Gastroesophageal sphincter (tissue), 4 donors: ENCODE data around the gene BAIAP2. TPM values are rescaled to one million over a fixed set of nuclear protein-coding genes. Genes with fewer than 3 reads are reported as not detected.

Experiments
- ATAC-seq: fragments of 150-250 bp; one replicate; pipeline ENCODE4 v1.9.1; 2016; ENCODE audit warnings: mild to moderate bottlenecking, moderate library complexity
- H3K27ac ChIP-seq, 4 donors: fragments of 200-600 bp; sonication (generic) in 3 of 4; 1 replicate in 3 of 4; 2 replicates in 1 of 4; pipeline ENCODE4 v1.5.1; 2016 to 2019
- H3K27me3 ChIP-seq: fragments of 200-600 bp; sonication (generic); one replicate; pipeline ENCODE4 v1.5.1; 2019
- H3K36me3 ChIP-seq, 2 donors: fragments of 200-600 bp; sonication (generic); one replicate each; pipeline ENCODE4 v1.5.1; 2019; ENCODE audit warnings: control low read depth in 1 of 2
- H3K4me1 ChIP-seq, 3 donors: fragments of 200-600 bp; sonication (generic); 1 replicate in 2 of 3; 2 replicates in 1 of 3; pipeline ENCODE4 v1.5.1; 2016 to 2019; ENCODE audit warnings: control low read depth in 2 of 3
- H3K4me3 ChIP-seq, 2 donors: fragments of 200-600 bp; sonication (generic); one replicate each; pipeline ENCODE4 v1.5.1; 2019; ENCODE audit warnings: mild to moderate bottlenecking in 1 of 2, moderate library complexity in 1 of 2
- H3K9me3 ChIP-seq, 3 donors: fragments of 200-600 bp; sonication (generic); one replicate each; pipeline ENCODE4 v1.5.1; 2017 to 2019; ENCODE audit warnings: control low read depth in 2 of 3
- EP300 ChIP-seq: sonication (generic); formaldehyde crosslinking; IDR thresholded peaks from one replicate; pipeline ENCODE4 v1.6.1; 2017; ENCODE audit warnings: antibody characterized with exemption, mild to moderate bottlenecking
- POLR2A ChIP-seq, 2 donors: fragments of 450-650 bp; IDR thresholded peaks; one replicate each; pipeline ENCODE4 v1.6.1; 2017; ENCODE audit warnings: antibody characterized with exemption in 2 of 2, mild to moderate bottlenecking in 2 of 2, moderate library complexity in 1 of 2
- POLR2AphosphoS5 ChIP-seq: sonication (generic); formaldehyde crosslinking; IDR thresholded peaks from one replicate; pipeline ENCODE4 v1.6.1; 2017; ENCODE audit warnings: antibody characterized with exemption
- WGBS, 2 donors: methylation state at CpG; one replicate each; pipeline ENCODE4 v1.1.5; 2018; ENCODE audit warnings: low coverage in 1 of 2; 5-methylcytosine and 5-hydroxymethylcytosine counted together
- total RNA-seq, 4 donors: library from RNA; depleted of rRNA; stranded (reverse); fragments of >200 nt; gene quantifications; one replicate each; pipeline ENCODE4 v1.1.0, GENCODE V29; 2016
- TF ChIP-seq, protein P1 (sequence below), 4 experiments: fragments of 200-600 bp in 2 of 4; fragments of 450-650 bp in 2 of 4; sonication (generic) in 1 of 4; IDR thresholded peaks; one replicate each; pipeline ENCODE4 v1.5.1; 2017 to 2019; ENCODE audit warnings: antibody characterized with exemption in 4 of 4, mild to moderate bottlenecking in 2 of 4, moderate library complexity in 2 of 4

The BAIAP2 gene
- total RNA-seq, 4 donors from 2014 or later, result 32.7 to 54.9 (median 40.6) TPM

DNA sequence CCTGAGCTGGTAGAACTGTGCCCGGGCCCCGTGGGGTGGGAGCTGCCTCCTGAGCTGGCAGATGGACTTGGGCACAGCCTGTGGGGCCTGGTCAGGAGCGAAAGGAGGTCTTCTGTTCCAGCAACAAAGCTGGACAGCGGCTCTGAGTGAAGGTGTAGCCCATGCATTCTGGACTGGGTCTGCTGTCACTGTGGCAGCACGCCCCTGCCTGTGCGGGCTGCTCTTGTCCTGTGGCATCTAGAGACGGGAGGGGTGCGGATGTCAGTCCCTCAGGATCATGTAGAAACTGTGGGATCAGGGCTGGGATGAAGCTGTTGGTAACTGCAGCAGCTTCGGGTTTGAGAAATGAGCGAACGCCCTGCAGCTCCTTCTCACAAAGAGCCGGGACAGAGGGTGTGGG is 19.4 kb downstream of the BAIAP2 start:
- H3K4me3 ChIP-seq, result no peak overlapping the region
- H3K27ac ChIP-seq, result no peak overlapping the region
- no peaks in the 10 kb centered on the region for H3K9me3 ChIP-seq
- 100% methylated on average over 2 of the region's 12 CpGs; no CpG with 5 or more reads in 1 of the 2 donors for WGBS, 2 donors
- peaks cover 0 to 76% (median 16%) of the 10 kb centered on the region in 3 donors for H3K4me1 ChIP-seq
- no peak for ATAC-seq
- no peaks in the 10 kb centered on the region for H3K27me3 ChIP-seq
- TF ChIP-seq POLR2A (IDR thresholded peaks at IDR 0.05) (no peak), EP300 (no peak), POLR2AphosphoS5 (no peak)
- TF ChIP-seq, protein P1, sequence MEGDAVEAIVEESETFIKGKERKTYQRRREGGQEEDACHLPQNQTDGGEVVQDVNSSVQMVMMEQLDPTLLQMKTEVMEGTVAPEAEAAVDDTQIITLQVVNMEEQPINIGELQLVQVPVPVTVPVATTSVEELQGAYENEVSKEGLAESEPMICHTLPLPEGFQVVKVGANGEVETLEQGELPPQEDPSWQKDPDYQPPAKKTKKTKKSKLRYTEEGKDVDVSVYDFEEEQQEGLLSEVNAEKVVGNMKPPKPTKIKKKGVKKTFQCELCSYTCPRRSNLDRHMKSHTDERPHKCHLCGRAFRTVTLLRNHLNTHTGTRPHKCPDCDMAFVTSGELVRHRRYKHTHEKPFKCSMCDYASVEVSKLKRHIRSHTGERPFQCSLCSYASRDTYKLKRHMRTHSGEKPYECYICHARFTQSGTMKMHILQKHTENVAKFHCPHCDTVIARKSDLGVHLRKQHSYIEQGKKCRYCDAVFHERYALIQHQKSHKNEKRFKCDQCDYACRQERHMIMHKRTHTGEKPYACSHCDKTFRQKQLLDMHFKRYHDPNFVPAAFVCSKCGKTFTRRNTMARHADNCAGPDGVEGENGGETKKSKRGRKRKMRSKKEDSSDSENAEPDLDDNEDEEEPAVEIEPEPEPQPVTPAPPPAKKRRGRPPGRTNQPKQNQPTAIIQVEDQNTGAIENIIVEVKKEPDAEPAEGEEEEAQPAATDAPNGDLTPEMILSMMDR (IDR thresholded peaks at IDR 0.05), result no peak
- H3K36me3 ChIP-seq, result peaks cover 0 to 39% of the 10 kb centered on the region in 2 donors

DNA sequence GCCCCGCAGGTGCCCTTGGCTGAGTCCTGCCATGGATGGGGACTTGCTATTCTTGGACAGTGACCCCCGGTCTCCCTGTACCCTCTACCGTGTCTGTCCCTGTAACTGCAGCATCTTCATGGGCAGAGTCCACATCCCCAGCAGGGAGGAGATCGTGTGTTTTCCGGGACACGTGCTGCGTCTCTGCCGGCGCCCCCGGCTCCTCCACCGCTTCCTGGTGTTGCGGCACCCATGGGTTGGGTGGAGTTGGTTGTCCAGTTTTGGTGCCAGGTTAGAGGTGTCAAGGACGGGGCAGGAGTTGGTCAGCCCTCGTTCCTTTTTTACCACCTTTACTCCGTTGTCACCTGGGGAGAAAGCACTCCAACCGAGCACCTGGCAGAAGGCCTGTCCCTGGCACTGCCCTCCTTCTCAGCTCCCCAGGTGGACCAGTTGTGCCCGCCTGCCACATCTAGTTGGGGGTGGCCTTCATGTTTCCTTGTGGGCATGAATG is 20.0 kb downstream of the BAIAP2 start:
- Histone ChIP-seq H3K4me1 (peaks cover 0 to 70% (median 16%) of the 10 kb centered on the region in 3 donors), H3K4me3 (no peak overlapping the region), H3K9me3 (no peaks in the 10 kb centered on the region), H3K36me3 (peaks cover 0 to 45% of the 10 kb centered on the region in 2 donors), H3K27ac (no peak overlapping the region), H3K27me3 (no peaks in the 10 kb centered on the region)
- ATAC-seq, result no peak
- 80% methylated on average over 1 of the region's 17 CpGs; no CpG with 5 or more reads in 1 of the 2 donors for WGBS, 2 donors
- TF ChIP-seq, protein P1 (IDR thresholded peaks at IDR 0.05), result no peak
- TF ChIP-seq POLR2AphosphoS5 (no peak), EP300 (no peak), POLR2A (IDR thresholded peaks at IDR 0.05) (no peak)

DNA sequence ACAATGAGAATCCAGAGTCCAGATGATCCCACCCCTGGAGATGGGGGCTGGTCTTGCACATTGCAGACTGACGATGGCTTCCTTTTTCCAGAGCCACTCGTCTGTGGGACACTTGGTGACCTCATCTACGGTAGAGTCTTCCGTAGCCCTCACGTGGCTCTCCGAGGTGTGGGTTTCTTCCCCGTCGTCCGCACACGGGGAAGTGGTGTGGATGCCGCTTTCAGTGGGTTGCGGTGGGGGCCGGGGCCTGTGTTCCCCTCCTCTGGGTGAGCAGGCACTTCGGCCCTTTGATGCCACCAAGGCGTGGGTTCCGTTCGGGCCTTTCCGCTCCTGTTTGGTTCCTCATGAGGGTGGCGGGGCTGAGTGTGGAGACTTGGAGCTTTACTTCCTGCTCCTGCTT is 21.4 kb downstream of the BAIAP2 start:
- H3K4me1 ChIP-seq, result peaks cover 0 to 56% (median 16%) of the 10 kb centered on the region in 3 donors
- 58% methylated on average over 4 of the region's 19 CpGs; no CpG with 5 or more reads in 1 of the 2 donors for WGBS, 2 donors
- H3K4me3 ChIP-seq, result no peak overlapping the region
- no peaks in the 10 kb centered on the region for H3K27me3 ChIP-seq
- ATAC-seq, result no peak
- H3K27ac ChIP-seq, result peak overlapping the region in 1 of 4 donors; percentile 75
- H3K9me3 ChIP-seq, result no peaks in the 10 kb centered on the region
- TF ChIP-seq POLR2A (IDR thresholded peaks at IDR 0.05) (no peak), EP300 (no peak), POLR2AphosphoS5 (no peak)
- TF ChIP-seq, protein P1 (IDR thresholded peaks at IDR 0.05), result no peak
- H3K36me3 ChIP-seq, result peaks cover 0 to 56% of the 10 kb centered on the region in 2 donors

DNA sequence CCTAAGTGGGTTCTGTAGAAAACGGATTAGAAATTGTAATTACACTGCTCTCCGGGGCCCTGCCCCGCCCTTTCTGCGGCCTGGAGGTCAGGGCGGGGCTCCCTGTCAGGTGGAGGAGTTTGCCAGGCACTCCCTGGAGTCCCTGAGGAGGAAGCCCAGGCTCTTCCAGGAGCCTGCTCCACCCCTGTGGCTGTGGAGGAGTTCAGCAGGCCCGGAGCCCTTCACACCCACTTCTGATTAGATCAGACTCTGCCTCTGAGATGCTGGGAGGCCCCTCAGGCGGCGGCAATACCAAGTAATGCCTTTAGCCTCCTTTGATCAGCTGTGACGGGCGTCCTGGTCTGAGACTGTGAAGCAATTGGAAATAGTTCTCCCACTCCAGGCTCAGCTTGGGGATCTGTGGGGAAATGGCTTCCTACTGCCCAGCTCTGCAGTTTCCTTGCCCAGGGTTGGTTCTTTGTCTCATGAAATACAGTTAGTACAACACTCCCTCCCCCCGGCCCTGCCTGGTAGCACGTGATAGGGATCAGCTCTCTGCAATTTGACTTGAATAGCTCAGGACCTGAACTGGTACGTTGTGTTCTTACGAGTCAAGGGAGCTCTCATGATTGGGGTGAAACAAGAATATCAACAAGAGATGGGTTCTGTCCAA is 22.3 kb downstream of the BAIAP2 start:
- H3K27me3 ChIP-seq, result no peaks in the 10 kb centered on the region
- ATAC-seq, result peak; percentile 89
- H3K27ac ChIP-seq, result peak overlapping the region in 3 of 4 donors; percentile 73 to 75 (median 74)
- WGBS, 2 donors, result 60 to 64% methylated on average over 4 to 5 of the region's 14 CpGs
- H3K4me1 ChIP-seq, result peaks cover 0 to 47% (median 13%) of the 10 kb centered on the region in 3 donors
- TF ChIP-seq POLR2AphosphoS5 (peak; percentile 63), POLR2A (IDR thresholded peaks at IDR 0.05) (no peak), EP300 (no peak)
- TF ChIP-seq, protein P1 (IDR thresholded peaks at IDR 0.05), result no peak
- H3K9me3 ChIP-seq, result no peaks in the 10 kb centered on the region
- peaks cover 0 to 56% of the 10 kb centered on the region in 2 donors for H3K36me3 ChIP-seq
- no peak overlapping the region for H3K4me3 ChIP-seq

DNA sequence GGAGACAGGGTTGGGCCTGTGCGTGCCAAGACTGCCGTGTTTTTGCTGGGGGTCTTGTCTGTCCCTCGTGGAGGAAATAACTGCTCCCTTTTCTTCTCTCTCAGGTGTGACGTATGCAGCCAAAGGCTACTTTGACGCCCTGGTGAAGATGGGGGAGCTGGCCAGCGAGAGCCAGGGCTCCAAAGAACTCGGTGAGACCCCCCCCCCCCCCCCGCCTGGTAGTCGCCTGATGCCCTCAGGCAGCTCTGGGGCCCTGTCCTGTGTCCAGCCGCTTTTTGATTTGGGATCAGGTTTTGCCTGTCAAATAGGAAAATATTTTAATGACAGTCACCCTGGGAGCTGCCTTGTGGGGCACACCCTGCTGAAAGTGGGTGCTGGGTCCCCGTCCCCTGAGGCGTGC is 22.8 kb downstream of the BAIAP2 start:
- H3K27ac ChIP-seq, result peak overlapping the region in 3 of 4 donors; percentile 73 to 75 (median 74)
- 100% methylated on average over 1 of the region's 12 CpGs; no CpG with 5 or more reads in 1 of the 2 donors for WGBS, 2 donors
- no peak for TF ChIP-seq POLR2AphosphoS5
- TF ChIP-seq, protein P1 (IDR thresholded peaks at IDR 0.05), result no peak
- TF ChIP-seq EP300, result no peak
- no peak for TF ChIP-seq POLR2A (IDR thresholded peaks at IDR 0.05)
- no peak for ATAC-seq
- peaks cover 0 to 56% of the 10 kb centered on the region in 2 donors for H3K36me3 ChIP-seq
- no peak overlapping the region for H3K4me3 ChIP-seq
- H3K27me3 ChIP-seq, result no peaks in the 10 kb centered on the region
- H3K9me3 ChIP-seq, result no peaks in the 10 kb centered on the region
- peaks cover 0 to 44% (median 7%) of the 10 kb centered on the region in 3 donors for H3K4me1 ChIP-seq
